Bronchial epithelial cell (primary cell): Measurements from ENCODE around the gene CMC4. TPM values are rescaled to one million over a fixed set of nuclear protein-coding genes. Genes with fewer than 3 reads are reported as not detected.
A peak's percentile ranks its signal among the peaks of the same experiment; 100 is the strongest.

Source experiments
- DNase-seq: peaks from one replicate; pipeline ENCODE4 v3.0.0-alpha.2; 2010; ENCODE audit warnings: low read depth
- FAIRE-seq: peaks from 2 replicates; lab custom pipeline; 2011; peaks lifted over from hg19 to GRCh38; lab: Jason Lieb, UNC
- H3K27me3 ChIP-seq: 2 replicates; pipeline ENCODE4 v1.5.1; 2011; ENCODE audit warnings: low read length; ENCODE audit not compliant: control insufficient read depth, insufficient read depth
- H3K36me3 ChIP-seq: 2 replicates; pipeline ENCODE4 v1.5.1; 2011; ENCODE audit warnings: low read length; ENCODE audit not compliant: control insufficient read depth, insufficient read depth
- H3K4me3 ChIP-seq: 2 replicates; pipeline ENCODE4 v1.5.1; 2011; ENCODE audit warnings: mild to moderate bottlenecking, low read depth, low read length, control low read depth
- total RNA-seq: library from RNA; depleted of rRNA; stranded (reverse); fragments of >200 nt; gene quantifications from 2 replicates; pipeline ENCODE4 v1.2.1, GENCODE V29; 2014
- TF ChIP-seq, protein P1 (sequence below): IDR thresholded peaks from 2 replicates; pipeline ENCODE4 v1.5.1; 2011; ENCODE audit warnings: mild to moderate bottlenecking, moderate library complexity, low read length, control low read depth, inconsistent platforms; ENCODE audit not compliant: insufficient read depth, severe bottlenecking

Gene CMC4
- total RNA-seq, 1 donor from 2014 or later = 16.1 TPM

DNA sequence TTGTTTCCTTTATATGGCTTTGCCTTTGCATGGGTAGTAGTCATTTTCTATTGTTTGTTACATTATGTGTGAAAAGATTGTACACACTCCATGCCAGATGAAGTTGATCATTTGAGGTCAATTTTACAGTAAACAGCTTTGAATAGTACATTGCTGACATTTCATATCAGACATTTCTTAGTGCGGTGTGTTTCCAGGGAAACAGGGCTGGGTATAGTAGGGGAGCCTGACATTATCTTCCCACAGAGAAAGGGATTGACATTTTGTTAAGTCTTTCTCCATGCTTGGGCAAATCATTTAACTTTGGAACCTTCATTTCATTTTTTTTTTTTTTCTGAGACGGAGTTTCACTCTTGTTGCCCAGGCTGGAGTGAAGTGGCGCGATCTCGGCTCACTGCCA lies 39.3 kb downstream of the CMC4 start:
- FAIRE-seq = no peak

DNA sequence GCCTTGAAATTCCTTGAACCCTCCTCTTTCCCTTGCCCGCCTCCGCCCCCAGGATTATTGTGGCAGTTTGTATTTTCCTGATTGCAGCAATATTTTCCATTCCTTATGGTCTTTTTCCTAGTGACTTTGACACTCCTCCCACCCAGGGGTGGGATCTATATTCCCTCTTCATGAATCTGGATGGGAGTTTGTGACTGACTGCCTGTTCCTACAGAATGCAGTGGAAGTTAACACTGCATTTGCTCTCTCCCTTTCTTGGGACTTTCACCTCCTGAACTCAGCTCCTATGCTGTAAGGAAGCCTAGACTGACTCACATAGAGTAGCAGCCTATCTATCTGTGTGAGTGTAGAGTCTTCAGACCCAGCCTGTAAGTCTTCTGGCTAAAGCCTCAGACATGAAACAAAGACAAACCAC lies 42.1 kb downstream of the CMC4 start:
- Histone ChIP-seq H3K4me3 (no peak overlapping the region), H3K36me3 (no peaks in the 10 kb centered on the region), H3K27me3 (no peaks in the 10 kb centered on the region)
- TF ChIP-seq, protein P1, sequence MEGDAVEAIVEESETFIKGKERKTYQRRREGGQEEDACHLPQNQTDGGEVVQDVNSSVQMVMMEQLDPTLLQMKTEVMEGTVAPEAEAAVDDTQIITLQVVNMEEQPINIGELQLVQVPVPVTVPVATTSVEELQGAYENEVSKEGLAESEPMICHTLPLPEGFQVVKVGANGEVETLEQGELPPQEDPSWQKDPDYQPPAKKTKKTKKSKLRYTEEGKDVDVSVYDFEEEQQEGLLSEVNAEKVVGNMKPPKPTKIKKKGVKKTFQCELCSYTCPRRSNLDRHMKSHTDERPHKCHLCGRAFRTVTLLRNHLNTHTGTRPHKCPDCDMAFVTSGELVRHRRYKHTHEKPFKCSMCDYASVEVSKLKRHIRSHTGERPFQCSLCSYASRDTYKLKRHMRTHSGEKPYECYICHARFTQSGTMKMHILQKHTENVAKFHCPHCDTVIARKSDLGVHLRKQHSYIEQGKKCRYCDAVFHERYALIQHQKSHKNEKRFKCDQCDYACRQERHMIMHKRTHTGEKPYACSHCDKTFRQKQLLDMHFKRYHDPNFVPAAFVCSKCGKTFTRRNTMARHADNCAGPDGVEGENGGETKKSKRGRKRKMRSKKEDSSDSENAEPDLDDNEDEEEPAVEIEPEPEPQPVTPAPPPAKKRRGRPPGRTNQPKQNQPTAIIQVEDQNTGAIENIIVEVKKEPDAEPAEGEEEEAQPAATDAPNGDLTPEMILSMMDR = no peak
- no peak for FAIRE-seq
- peak; percentile 10 for DNase-seq

More for the DNA sequence above, 39.3 kb downstream of the CMC4 start:
- no peak for DNase-seq
- Histone ChIP-seq H3K27me3 (no peaks in the 10 kb centered on the region), H3K36me3 (no peaks in the 10 kb centered on the region), H3K4me3 (no peak overlapping the region)
- TF ChIP-seq, protein P1 = no peak

DNA sequence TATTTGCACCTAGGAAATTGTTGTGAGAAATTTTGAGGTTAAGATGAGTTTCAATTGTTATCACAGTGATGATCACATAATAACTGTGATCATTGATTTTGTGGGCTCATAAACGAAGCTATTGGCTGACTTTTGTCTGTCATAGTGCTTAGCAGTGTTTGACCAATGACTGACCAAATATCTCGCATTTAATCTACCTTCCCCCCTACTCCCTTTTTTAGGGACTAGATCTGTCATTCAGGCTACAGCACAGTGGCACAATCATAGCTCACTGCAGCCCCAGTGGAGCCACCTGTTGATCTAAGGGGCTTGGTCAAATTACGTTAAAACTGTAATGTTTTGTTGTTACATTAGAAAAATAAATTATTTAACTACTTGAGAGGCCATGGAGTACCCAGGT lies 42.8 kb downstream of the CMC4 start:
- FAIRE-seq (no peak), DNase-seq (no peak)
- TF ChIP-seq, protein P1 = no peak
- Histone ChIP-seq H3K27me3 (no peaks in the 10 kb centered on the region), H3K4me3 (peak overlapping the region; percentile 47), H3K36me3 (no peaks in the 10 kb centered on the region)

DNA sequence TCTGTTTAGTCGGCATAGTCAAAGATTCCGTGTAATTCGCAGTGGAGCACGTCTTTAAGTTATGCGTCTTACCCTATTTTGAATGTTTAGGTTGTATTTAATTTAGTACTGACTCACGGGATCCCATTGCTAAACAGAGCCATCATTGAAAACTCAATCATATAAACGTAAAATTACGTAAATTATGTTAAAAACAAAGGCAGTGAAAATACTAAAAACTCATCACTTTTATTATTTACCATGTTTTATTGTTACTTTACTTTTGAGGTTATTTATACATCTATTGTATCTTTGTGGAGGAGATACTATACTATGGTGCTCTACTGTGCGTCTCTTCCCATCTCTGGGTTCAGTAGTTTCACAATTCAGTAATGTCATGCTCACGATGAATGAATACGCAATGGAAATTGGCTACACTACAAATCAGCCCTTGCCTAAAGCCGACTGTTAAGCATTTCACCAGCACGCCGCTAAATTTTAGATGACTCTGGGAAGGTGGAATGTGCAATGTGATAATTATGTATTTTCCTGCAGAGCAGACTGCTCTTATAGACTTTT lies 43.3 kb downstream of the CMC4 start:
- TF ChIP-seq, protein P1 = no peak
- Histone ChIP-seq H3K36me3 (no peaks in the 10 kb centered on the region), H3K27me3 (no peaks in the 10 kb centered on the region), H3K4me3 (peak overlapping the region; percentile 47)
- FAIRE-seq = no peak
- DNase-seq = peak; percentile 61

DNA sequence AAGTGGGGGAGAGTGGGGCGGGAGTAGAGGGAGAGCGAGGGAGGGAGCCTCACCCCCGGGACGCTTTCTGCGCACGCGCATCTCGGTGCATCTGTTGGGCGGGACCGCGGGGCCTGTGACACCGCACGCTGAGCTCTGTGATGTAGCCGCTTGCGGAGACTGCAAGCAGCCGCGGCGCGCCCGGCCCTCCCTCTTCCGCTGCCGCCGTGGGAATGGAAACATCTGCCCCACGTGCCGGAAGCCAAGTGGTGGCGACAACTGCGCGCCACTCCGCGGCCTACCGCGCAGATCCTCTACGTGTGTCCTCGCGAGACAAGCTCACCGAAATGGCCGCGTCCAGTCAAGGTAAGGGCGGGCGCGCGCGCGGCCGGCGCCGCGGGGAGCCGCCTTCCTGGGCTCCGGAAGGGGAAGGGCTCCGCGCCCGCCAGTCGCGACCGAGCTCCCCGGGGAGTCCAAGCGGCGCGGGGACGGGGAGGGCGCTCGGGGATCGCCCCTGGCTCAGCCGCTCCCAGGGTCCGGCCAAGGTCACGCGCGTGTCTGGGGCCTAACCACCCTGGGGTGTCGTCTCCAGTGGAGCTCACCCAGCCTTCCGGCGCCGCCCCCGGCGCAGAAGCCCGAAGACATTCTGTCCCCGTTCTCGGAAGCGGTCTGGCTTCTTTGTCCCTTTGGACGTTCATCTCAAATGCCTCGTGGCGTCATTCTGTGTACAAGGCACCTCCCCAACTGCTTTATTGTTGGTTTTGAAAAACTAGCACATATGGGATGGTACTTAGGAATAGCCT lies 44.0 kb downstream of the CMC4 start, which contains the start of gene FUNDC2:
Gene FUNDC2 (plus strand): TSS at position 118 of the 782 bp plus-strand sequence. CDS start 95 bp downstream, at position 213.
- FAIRE-seq (no peak), DNase-seq (peak; percentile 79)
- Histone ChIP-seq H3K27me3 (no peaks in the 10 kb centered on the region), H3K4me3 (peak within 1 kb of the TSS; percentile 47), H3K36me3 (no peaks in the 10 kb centered on the region)
- TF ChIP-seq, protein P1 = no peak
